ENCODE results near the gene N4BP2L2.
A peak's percentile ranks its signal among the peaks of the same experiment; 100 is the strongest.
"Not testable (repeated sequence)": the region's sequence is repeated elsewhere in the genome, so short reads cannot be mapped to it uniquely, and the experiment has no call there.

N4BP2L2 gene

DNA sequence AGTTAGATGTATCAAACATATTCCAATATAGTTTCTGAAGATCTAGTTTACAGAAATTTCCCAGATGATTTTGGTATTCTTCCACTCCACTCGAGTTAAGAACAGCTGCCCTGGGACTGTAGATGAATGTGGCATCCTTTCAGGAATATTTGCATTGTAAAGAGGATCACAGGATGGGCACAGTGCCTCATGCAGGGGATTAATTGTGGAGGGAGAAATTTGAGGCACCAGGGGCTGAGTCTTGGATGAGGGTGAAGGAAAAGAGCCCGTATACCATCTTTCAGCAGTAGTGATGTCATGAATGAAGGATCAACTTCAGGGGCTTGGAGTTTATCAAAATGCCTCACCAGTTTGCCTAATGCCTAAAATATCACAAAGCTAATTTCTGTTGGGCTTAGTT, 43.7 kb upstream of the N4BP2L2 start:
- no peak for DNase-seq (ENCODE audit: low read depth, low spot score)
- TF ChIP-seq, protein P1, sequence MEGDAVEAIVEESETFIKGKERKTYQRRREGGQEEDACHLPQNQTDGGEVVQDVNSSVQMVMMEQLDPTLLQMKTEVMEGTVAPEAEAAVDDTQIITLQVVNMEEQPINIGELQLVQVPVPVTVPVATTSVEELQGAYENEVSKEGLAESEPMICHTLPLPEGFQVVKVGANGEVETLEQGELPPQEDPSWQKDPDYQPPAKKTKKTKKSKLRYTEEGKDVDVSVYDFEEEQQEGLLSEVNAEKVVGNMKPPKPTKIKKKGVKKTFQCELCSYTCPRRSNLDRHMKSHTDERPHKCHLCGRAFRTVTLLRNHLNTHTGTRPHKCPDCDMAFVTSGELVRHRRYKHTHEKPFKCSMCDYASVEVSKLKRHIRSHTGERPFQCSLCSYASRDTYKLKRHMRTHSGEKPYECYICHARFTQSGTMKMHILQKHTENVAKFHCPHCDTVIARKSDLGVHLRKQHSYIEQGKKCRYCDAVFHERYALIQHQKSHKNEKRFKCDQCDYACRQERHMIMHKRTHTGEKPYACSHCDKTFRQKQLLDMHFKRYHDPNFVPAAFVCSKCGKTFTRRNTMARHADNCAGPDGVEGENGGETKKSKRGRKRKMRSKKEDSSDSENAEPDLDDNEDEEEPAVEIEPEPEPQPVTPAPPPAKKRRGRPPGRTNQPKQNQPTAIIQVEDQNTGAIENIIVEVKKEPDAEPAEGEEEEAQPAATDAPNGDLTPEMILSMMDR (IDR thresholded peaks at IDR 0.05; ENCODE audit: low read depth, low read length): no peak
- no peak overlapping the region for H3K4me3 ChIP-seq (ENCODE audit: low read depth, low read length)
- in situ Hi-C loops (cut with HindIII; ENCODE audit: low sequenced_read_pairs): no loop called here

DNA sequence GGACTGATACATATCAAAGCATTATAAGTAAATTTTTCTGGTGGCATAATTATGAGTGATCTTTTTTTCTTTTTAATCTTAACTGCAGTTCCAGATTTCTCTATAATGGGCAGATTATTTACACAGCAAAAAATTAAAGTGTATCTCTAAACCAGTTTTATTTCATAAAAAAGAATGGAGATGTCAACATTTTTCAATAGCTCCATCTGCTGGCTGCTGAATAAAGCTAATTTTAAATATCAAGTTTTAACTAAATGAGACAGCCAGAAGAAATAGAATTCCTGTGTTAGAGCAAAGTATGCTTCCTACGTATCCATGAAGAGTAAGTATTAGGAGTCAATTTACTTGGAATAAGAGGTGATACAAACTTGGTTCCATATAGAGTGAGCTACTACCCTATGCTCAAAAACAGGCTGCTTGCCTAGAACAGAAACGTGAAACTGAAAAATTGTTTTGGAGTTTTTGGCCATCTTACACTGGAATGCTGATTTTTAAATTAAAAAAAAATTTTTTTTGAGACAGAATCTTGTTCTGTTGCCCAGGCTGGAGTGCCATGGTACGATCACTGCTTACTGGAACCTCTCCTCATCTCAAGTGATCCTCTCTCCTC, 42.7 kb upstream of the N4BP2L2 start:
- H3K4me3 ChIP-seq (ENCODE audit: low read depth, low read length): no peak overlapping the region
- DNase-seq (ENCODE audit: low read depth, low spot score): peak; percentile 40
- in situ Hi-C loops (cut with HindIII; ENCODE audit: low sequenced_read_pairs): no loop called here
- TF ChIP-seq, protein P1 (IDR thresholded peaks at IDR 0.05; ENCODE audit: low read depth, low read length): peak; percentile 53

DNA sequence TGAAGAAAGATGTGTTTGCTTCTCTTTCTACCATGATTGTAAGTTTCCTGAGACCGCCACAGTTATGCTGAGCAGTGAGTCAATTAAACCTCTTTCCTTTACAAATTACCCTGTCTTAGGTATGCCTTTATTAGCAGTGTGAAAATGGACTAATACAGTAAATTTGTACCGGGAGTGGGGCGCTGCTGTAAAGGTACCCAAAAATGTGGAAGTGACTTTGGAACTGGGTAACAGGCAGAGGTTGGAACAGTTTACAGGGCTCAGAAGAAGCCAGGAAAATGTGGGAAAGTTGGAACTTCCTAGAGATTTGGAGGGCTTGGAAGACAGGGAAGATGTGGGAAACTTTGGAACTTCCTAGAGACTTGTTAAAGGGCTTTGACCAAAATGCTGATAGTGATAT, 38.4 kb upstream of the N4BP2L2 start:
- DNase-seq (ENCODE audit: low read depth, low spot score): no peak
- in situ Hi-C loops (cut with HindIII; ENCODE audit: low sequenced_read_pairs): no loop called here
- H3K4me3 ChIP-seq (ENCODE audit: low read depth, low read length): no peak overlapping the region
- TF ChIP-seq, protein P1 (IDR thresholded peaks at IDR 0.05; ENCODE audit: low read depth, low read length): no peak

DNA sequence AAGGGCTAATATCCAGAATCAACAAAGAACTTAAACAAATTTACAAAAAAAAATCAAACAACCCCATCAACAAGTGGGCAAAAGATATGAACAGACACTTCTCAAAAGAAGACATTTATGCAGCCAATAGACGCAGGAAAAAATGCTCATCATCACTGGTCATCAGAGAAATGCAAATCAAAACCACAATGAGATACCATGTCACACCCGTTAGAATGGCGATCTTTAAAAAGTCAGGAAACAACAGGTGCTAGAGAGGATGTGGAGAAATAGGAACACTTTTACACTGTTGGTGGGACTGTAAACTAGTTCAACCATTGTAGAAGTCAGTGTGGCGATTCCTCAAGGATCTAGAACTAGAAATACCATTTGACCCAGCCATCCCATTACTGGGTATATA, 37.1 kb upstream of the N4BP2L2 start:
- DNase-seq (ENCODE audit: low read depth, low spot score); H3K4me3 ChIP-seq (ENCODE audit: low read depth, low read length); in situ Hi-C loops (cut with HindIII; ENCODE audit: low sequenced_read_pairs): not testable (repeated sequence)

DNA sequence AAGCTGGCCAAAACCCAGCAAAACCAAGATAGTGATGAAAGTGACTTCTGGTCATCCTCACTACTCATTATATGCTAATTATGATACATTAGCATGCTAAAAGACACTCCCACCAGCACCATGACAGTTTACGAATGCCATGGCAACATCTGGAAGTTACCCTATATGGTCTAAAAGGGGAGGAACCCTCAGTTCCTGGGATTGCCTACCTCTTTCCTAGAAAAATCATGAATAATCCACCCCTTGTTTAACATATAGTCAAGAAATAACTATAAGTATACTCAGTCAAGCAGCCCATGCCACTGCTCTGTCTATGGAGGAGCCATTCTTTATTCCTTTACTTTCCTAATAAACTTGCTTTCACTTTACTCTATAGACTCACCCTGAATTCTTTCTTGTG, 22.2 kb upstream of the N4BP2L2 start:
- DNase-seq (ENCODE audit: low read depth, low spot score); in situ Hi-C loops (cut with HindIII; ENCODE audit: low sequenced_read_pairs); H3K4me3 ChIP-seq (ENCODE audit: low read depth, low read length): not testable (repeated sequence)

DNA sequence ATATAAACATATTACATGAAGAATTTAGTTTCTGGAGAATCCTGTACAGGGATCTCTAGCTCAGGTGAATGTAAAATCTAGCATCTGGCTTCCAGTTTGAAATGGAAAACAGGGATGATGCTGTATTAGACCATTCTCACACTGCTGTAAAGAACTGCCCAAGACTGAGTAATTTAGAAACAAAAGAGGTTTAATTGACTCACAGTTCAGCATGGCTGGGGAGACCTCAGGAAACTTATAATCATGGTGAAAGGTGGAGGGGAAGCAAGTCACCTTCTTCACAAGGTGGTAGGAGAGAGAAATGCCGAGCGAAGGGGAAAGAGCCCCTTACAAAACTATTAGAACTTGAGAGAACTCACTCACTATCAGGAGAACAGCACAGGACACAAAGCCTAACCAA, 17.0 kb upstream of the N4BP2L2 start:
- TF ChIP-seq, protein P1 (IDR thresholded peaks at IDR 0.05; ENCODE audit: low read depth, low read length): no peak
- DNase-seq (ENCODE audit: low read depth, low spot score): no peak
- H3K4me3 ChIP-seq (ENCODE audit: low read depth, low read length): no peak overlapping the region
- in situ Hi-C loops (cut with HindIII; ENCODE audit: low sequenced_read_pairs): no loop called here

DNA sequence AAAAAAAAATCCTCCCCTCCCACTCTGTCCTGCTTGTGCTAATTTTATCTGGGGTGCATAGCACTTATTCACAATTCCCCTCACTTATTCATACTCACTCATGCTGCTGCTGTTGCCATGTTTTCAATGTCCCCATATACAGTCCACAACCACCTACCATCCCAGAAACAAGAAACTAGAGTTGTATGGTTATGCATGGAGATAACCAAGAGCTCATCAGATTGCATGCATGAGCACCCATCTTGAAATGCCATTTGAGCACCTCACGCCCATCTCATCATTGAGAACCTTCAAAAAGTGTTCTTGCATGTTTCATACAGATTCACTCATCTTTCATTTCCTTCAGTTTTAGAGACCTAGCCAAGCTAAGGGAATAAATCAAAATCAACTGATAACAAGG, 15.1 kb upstream of the N4BP2L2 start:
- H3K4me3 ChIP-seq (ENCODE audit: low read depth, low read length): no peak overlapping the region
- no peak for DNase-seq (ENCODE audit: low read depth, low spot score)
- TF ChIP-seq, protein P1 (IDR thresholded peaks at IDR 0.05; ENCODE audit: low read depth, low read length): no peak
- in situ Hi-C loops (cut with HindIII; ENCODE audit: low sequenced_read_pairs): no loop called here

DNA sequence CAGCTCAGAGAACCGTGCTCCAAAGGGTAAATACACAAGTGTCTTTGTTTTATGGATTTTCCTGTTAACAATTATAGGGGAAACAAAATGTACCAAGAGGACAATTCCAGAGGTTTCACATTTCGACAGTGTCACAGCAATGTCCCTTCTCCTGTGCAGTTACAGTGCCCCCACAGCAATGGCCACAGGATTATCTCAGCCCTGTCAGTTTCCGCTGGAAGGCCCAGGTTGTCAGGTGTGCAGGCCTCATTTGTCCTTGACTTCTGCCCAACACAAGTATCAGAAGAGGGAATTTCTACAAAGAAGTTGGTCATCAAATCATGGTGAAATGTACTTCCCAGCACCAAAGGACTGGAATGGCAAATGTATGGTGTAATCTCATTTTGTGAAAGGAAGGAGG, 11.2 kb upstream of the N4BP2L2 start:
- in situ Hi-C loops (cut with HindIII; ENCODE audit: low sequenced_read_pairs): no loop called here
- TF ChIP-seq, protein P1 (IDR thresholded peaks at IDR 0.05; ENCODE audit: low read depth, low read length): no peak
- no peak overlapping the region for H3K4me3 ChIP-seq (ENCODE audit: low read depth, low read length)
- DNase-seq (ENCODE audit: low read depth, low spot score): no peak

All from astrocyte of the spinal cord (primary cell).